OCI-LY1 (cell line): ENCODE results near the gene PARD3.

ENCODE experiments used
- EZH2 ChIP-seq: fragments of 200-600 bp; sonication (generic), shearing (Covaris generic); IDR thresholded peaks from 2 replicates; pipeline ENCODE4 v1.8.0; 2017; ENCODE audit warnings: borderline replicate concordance, mixed run types, mild to moderate bottlenecking, antibody characterized with exemption, low read length, moderate library complexity, mixed read lengths
- TF ChIP-seq, protein P1 (sequence below): fragments of 200-600 bp; sonication (generic), shearing (Covaris generic); IDR thresholded peaks from 2 replicates; pipeline ENCODE4 v1.5.1; 2017; ENCODE audit warnings: mild to moderate bottlenecking, antibody characterized with exemption, low read length, moderate library complexity, mixed read lengths

DNA sequence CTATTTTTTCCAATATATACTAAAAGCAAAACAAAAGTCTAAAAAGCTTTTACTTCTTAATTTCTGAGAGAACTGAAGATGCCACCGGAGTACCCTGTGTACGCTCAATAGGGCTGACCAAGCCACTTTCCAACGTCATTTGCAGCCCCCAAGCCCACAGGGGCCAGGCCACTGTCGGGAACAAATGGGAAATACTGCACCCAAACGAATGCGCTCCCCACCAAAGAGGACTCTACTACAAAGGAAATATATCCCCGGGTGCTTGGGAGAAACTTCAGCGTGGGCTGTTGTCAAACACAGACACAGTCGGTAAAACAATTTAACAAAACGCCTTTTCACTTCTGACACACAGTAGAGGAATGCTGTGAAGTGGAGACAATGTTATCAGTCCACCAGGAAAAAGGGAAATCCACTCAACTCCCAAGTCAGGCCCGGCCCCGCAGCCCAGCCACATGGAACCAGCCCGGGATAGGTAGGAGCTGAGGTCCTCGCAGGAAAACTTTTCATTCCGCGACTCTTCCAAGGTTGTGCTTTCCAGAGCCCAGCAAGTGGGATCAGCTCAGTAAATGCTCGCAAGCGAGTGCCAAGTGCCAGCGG, 1.4 kb downstream of the PARD3 start:
- TF ChIP-seq, protein P1, sequence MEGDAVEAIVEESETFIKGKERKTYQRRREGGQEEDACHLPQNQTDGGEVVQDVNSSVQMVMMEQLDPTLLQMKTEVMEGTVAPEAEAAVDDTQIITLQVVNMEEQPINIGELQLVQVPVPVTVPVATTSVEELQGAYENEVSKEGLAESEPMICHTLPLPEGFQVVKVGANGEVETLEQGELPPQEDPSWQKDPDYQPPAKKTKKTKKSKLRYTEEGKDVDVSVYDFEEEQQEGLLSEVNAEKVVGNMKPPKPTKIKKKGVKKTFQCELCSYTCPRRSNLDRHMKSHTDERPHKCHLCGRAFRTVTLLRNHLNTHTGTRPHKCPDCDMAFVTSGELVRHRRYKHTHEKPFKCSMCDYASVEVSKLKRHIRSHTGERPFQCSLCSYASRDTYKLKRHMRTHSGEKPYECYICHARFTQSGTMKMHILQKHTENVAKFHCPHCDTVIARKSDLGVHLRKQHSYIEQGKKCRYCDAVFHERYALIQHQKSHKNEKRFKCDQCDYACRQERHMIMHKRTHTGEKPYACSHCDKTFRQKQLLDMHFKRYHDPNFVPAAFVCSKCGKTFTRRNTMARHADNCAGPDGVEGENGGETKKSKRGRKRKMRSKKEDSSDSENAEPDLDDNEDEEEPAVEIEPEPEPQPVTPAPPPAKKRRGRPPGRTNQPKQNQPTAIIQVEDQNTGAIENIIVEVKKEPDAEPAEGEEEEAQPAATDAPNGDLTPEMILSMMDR = no peak
- no peak for TF ChIP-seq EZH2
